GM12891 (cell line): ENCODE data around the gene NCAPD2.

Experiments used
- DNase-seq: peaks from one replicate; pipeline ENCODE4 v3.0.0; 2011; ENCODE audit warnings: low spot score; ENCODE audit not compliant: insufficient read length
- FAIRE-seq: peaks from 2 replicates; lab custom pipeline; 2011; peaks lifted over from hg19 to GRCh38; lab: Jason Lieb, UNC
- PAX5 ChIP-seq: IDR thresholded peaks from 2 replicates; pipeline ENCODE4 v1.6.1; 2011; ENCODE audit warnings: low read length, moderate library complexity, mild to moderate bottlenecking; ENCODE audit not compliant: insufficient read depth, severe bottlenecking
- POLR2A ChIP-seq: IDR thresholded peaks from 2 replicates; pipeline ENCODE4 v1.6.1; 2011; ENCODE audit warnings: low read depth, low read length, control low read depth
- POLR2AphosphoS5 ChIP-seq: IDR thresholded peaks from 2 replicates; pipeline ENCODE4 v1.6.1; 2011; ENCODE audit warnings: low read depth, low read length, control low read depth
- POU2F2 ChIP-seq: IDR thresholded peaks from 2 replicates; pipeline ENCODE4 v1.6.1; 2011; ENCODE audit warnings: low read depth, mild to moderate bottlenecking, control low read depth, low read length, moderate library complexity
- SPI1 ChIP-seq: IDR thresholded peaks from 2 replicates; pipeline ENCODE4 v1.6.1; 2011; ENCODE audit warnings: low read depth, low read length, control low read depth
- TAF1 ChIP-seq: IDR thresholded peaks from 2 replicates; pipeline ENCODE4 v1.6.1; 2011; ENCODE audit warnings: low read depth, low read length, control low read depth

NCAPD2 gene

GRCh38 chr12:6524648-6525047 is 30.7 kb downstream of the NCAPD2 start:
- FAIRE-seq: no peak
- DNase-seq: no peak
- no peak for TF ChIP-seq PAX5
- TF ChIP-seq POLR2A: no peak
- TF ChIP-seq POU2F2: no peak
- no peak for TF ChIP-seq TAF1
- TF ChIP-seq POLR2AphosphoS5: no peak
- TF ChIP-seq SPI1: no peak

DNA sequence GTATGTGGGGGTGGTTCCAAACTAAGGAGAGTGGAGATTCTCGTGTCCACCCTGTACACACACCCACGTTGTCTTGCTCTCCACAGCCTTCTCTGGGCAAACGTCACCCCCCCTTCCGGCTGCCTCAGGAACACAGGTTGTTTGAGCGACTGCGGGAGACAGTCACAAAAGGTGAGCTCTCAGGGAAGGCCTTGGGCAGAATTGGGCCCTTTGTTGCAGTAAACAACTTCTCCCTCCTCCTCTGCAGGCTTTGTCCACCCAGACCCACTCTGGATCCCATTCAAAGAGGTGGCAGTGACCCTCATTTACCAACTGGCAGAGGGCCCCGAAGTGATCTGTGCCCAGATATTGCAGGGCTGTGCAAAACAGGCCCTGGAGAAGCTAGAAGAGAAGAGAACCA is 32.3 kb downstream of the NCAPD2 start:
- FAIRE-seq (no peak), DNase-seq (no peak)
- TF ChIP-seq PAX5: no peak

DNA sequence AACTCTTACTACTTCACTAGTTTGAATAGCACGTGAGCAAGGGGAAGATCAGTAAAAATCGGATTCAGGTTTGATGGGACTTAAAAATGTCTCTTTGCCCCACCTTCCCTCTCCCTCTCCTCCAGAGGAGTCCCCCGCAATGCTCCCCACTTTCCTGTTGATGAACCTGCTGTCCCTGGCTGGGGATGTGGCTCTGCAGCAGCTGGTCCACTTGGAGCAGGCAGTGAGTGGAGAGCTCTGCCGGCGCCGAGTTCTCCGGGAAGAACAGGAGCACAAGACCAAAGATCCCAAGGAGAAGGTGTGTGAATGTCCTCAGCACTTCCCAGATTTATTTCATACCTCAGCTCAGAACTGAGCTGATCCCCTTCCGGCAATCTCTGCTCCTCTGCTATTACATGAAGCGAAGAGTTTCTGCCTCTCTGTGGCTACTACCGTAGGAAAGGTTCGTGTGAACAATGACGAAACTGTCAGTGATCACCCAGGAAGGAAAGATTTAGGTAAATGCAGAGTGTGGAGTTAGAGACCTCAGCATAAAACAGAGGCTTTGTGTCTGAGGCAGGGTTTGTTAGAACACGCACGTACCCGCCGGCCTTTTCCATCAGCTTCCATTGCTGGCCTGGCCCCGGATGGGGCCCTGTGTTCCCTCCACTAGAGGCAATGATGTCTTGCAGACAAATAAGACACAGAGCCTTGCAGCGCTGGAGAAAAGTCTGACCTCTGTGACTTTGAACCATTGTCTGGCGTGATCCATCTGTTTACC is 33.0 kb downstream of the NCAPD2 start:
- FAIRE-seq (no peak), DNase-seq (no peak)
- TF ChIP-seq POLR2AphosphoS5 (no peak), POLR2A (no peak), PAX5 (no peak), SPI1 (no peak), POU2F2 (no peak), TAF1 (no peak)

- TF ChIP-seq POLR2AphosphoS5 (no peak), SPI1 (no peak), POLR2A (no peak), POU2F2 (no peak), TAF1 (no peak), PAX5 (no peak)
- DNase-seq (no peak), FAIRE-seq (no peak)
Measured at GRCh38 chr12:6527711-6528110, 33.8 kb downstream of the NCAPD2 start.

- DNase-seq (no peak), FAIRE-seq (no peak)
- no peak for TF ChIP-seq SPI1
- no peak for TF ChIP-seq PAX5
- TF ChIP-seq POLR2A: no peak
- TF ChIP-seq POU2F2: no peak
- TF ChIP-seq POLR2AphosphoS5: no peak
- no peak for TF ChIP-seq TAF1
Measured at GRCh38 chr12:6528539-6529235, 34.8 kb downstream of the NCAPD2 start.

- FAIRE-seq (no peak), DNase-seq (no peak)
- TF ChIP-seq POLR2AphosphoS5 (no peak), POLR2A (no peak), POU2F2 (no peak)
Measured at GRCh38 chr12:6529291-6529737, 35.4 kb downstream of the NCAPD2 start.

GRCh38 chr12:6530576-6531260 is 36.8 kb downstream of the NCAPD2 start:
- DNase-seq (no peak), FAIRE-seq (no peak)
- TF ChIP-seq TAF1: no peak
- no peak for TF ChIP-seq PAX5
- no peak for TF ChIP-seq POU2F2
- no peak for TF ChIP-seq POLR2A
- no peak for TF ChIP-seq POLR2AphosphoS5
- no peak for TF ChIP-seq SPI1

DNA sequence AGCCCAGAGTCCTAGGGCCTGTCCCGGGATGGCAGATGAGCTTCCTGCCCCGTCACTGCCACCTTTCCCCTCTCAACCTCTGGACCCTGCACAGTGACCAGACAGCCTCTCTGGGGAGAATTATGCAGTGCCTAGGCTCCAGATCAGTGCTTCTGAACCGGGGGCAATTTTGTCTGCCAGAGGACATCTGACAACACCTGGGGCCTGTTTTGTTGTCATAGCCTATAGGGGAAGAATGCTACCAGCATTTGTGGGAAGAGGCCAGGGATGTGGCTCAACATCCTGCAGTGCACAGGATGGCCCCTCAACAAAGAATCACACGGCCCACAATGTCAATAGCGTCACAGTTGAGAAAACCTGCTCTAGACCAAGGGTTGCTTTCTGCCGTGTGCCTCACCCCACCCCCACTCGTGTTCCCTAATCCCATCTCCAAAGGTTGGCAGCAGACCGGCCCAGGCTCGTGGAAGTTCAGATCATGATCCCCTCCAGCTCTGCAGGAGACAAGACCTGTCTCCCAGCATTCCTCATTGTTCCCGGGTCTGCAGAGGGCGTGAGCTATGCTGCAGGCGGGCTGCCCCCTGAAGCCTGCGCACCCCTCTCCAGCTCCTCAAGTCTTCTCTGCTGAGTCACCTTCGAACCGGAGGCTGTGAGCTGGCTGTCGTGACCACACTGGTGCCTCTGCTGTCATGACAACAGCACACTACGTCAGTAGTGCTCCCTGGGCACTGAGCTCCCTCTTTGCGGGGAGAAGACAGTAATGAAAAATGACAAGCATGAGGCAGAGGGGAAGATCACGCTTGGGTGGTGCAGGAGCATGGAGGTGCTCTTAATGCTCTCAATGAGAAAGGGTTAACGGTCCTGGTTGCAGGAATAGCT is 38.4 kb downstream of the NCAPD2 start:
- TF ChIP-seq SPI1 (no peak), POU2F2 (no peak; the same call in 1 of the 2 replicates), TAF1 (0 out of 2 replicates have a peak, but pooled peaks have one; percentile 9), POLR2AphosphoS5 (no peak), POLR2A (peak; percentile 33; the same call in 1 of the 2 replicates), PAX5 (no peak)
- DNase-seq (peak; percentile 61), FAIRE-seq (peak; percentile 83)

DNA sequence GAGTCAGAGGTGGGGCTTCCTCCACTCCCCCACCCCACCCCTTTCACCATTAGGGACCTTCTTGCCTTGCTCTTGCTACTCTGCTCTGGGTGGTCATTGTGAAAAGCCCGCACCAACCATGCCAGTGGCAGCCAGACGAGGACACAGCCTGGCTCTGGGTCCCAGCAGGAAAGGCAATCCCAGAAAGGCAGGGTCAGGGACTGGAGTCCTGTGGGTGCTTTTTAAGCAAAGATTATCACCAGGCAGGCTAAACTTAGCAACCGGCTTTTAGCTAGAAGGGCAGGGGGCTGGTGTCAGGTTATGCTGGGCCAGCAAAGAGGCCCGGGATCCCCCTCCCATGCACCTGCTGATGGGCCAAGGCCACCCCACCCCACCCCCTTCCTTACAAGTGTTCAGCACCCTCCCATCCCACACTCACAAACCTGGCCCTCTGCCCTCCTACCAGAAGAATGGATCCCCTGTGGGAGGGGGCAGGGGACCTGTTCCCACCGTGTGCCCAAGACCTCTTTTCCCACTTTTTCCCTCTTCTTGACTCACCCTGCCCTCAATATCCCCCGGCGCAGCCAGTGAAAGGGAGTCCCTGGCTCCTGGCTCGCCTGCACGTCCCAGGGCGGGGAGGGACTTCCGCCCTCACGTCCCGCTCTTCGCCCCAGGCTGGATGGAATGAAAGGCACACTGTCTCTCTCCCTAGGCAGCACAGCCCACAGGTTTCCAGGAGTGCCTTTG is 39.2 kb downstream of the NCAPD2 start:
- TF ChIP-seq POLR2A (no peak), SPI1 (peak; percentile 45), POLR2AphosphoS5 (0 out of 2 replicates have a peak, but pooled peaks have one; percentile 7), TAF1 (0 out of 2 replicates have a peak, but pooled peaks have one; percentile 1), PAX5 (no peak), POU2F2 (no peak)
- DNase-seq: no peak
- peak; percentile 85 for FAIRE-seq
